Sigmoid colon (tissue), 4 donors: ENCODE measurements around the gene ROBO1.
A peak's percentile ranks its signal among the peaks of the same experiment; 100 is the strongest.

Source experiments
- EP300 ChIP-seq, 4 donors: sonication (generic); formaldehyde crosslinking; IDR thresholded peaks; one replicate each; pipeline ENCODE4 v1.6.1; 2017; ENCODE audit warnings: antibody characterized with exemption in 4 of 4
- POLR2A ChIP-seq, 2 donors: fragments of 450-650 bp; IDR thresholded peaks; one replicate each; pipeline ENCODE4 v1.6.1; 2016; ENCODE audit warnings: antibody characterized with exemption in 2 of 2, mild to moderate bottlenecking in 2 of 2, moderate library complexity in 2 of 2
- POLR2AphosphoS5 ChIP-seq, 4 donors: sonication (generic); formaldehyde crosslinking; IDR thresholded peaks; one replicate each; pipeline ENCODE4 v1.6.1; 2017; ENCODE audit warnings: antibody characterized with exemption in 4 of 4
- TF ChIP-seq, protein P1 (sequence below), 4 experiments: fragments of 450-650 bp in 3 of 4; fragments of 200-600 bp in 1 of 4; IDR thresholded peaks; one replicate each; pipeline ENCODE4 v1.5.1; 2016 to 2019; ENCODE audit warnings: antibody characterized with exemption in 4 of 4, mild to moderate bottlenecking in 3 of 4, moderate library complexity in 2 of 4

DNA sequence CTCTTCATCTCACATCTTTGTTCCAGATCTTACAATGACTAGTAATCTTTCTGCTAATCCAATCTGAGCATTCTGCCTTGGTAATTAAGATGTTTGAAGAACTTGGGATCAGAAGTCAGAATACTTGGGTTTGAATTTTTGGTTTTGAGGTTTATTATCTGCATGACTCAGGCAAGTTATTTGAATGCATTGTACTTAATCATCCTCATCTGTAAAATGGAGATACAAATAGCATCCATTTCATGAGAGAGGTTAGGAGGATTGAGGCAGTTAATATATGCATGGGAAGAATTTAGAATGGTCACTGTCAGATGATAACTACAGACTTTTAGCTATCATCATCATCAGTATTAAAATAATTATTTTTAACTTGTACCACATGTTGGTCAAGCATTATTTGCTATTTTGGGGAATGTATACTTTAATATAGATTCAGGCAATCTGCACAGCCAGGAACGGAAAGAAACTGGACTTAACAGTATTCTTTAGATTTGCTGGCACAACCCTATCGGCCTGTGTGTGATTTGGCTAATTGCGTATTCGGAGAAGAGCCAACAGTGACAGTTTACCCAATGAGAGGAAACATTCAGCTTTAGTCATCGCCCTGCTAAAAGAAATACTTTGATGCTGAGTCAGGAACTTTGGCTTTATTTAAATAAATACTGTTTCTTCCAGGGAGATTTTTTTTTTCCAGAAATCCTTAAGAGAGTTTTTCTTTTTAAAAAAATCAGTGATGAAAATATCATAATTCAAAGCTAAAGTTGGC, 600.0 kb downstream of the ROBO1 start:
- TF ChIP-seq EP300 (IDR thresholded peaks at IDR 0.05), result no peak
- TF ChIP-seq, protein P1, sequence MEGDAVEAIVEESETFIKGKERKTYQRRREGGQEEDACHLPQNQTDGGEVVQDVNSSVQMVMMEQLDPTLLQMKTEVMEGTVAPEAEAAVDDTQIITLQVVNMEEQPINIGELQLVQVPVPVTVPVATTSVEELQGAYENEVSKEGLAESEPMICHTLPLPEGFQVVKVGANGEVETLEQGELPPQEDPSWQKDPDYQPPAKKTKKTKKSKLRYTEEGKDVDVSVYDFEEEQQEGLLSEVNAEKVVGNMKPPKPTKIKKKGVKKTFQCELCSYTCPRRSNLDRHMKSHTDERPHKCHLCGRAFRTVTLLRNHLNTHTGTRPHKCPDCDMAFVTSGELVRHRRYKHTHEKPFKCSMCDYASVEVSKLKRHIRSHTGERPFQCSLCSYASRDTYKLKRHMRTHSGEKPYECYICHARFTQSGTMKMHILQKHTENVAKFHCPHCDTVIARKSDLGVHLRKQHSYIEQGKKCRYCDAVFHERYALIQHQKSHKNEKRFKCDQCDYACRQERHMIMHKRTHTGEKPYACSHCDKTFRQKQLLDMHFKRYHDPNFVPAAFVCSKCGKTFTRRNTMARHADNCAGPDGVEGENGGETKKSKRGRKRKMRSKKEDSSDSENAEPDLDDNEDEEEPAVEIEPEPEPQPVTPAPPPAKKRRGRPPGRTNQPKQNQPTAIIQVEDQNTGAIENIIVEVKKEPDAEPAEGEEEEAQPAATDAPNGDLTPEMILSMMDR (IDR thresholded peaks at IDR 0.05), result no peak
- TF ChIP-seq POLR2AphosphoS5 (IDR thresholded peaks at IDR 0.05), result peak in 3 of 4 donors; percentile 32 to 63 (median 34)
- TF ChIP-seq POLR2A (IDR thresholded peaks at IDR 0.05), result no peak
